ENCODE measurements around the gene F8.

Gene F8

DNA sequence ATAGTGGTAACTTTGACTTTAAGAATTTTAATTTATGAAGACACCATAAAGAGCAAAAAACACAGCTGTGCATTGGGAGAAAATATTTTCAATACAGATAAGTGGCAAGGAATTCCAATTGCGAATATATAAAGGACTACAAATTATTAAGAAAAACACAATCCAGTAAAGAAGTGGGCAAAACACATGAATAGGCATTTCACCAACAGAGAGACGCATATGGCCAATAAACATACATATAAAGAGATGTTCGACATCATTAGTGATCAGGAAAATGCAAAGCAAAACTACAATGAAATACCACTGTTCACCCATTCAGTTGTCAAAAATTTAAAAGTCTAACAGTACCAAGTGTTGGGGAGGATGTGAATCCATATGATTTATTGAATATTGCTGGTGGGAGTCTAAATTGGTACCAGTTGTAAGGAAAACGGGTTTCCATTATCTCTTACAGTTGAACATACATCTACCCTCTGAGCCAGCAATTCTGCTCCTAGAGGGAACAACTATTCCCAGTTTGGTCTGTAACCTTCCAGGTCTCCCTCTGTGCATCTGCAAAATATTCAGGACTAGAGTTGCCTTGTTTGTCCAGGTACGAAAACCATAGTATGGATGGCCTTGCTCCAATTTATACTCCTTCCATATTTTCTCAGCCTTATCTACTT lies 215.6 kb downstream of the F8 start:
- Histone ChIP-seq H3K27me3 (ENCODE audit: control insufficient read depth in 1 of 2, insufficient read depth in 2 of 2, low read length in 2 of 2) (no peaks in the 10 kb centered on the region), H3K27ac (ENCODE audit: low read depth, low read length) (no peak overlapping the region), H3K4me1 (ENCODE audit: control insufficient read depth in 1 of 2, insufficient read depth in 2 of 2, low read length in 2 of 2) (peaks cover 18 to 19% of the 10 kb centered on the region in 2 donors), H3K4me3 (ENCODE audit: low read depth in 1 of 2, low read length in 2 of 2) (no peak overlapping the region), H3K9ac (ENCODE audit: low read depth in 1 of 2, low read length in 2 of 2) (no peak overlapping the region), H3K36me3 (ENCODE audit: control insufficient read depth in 1 of 2, insufficient read depth in 2 of 2, low read length in 2 of 2) (no peaks in the 10 kb centered on the region), H3K9me3 (ENCODE audit: control insufficient read depth in 1 of 2, low read length in 2 of 2) (no peaks in the 10 kb centered on the region)

- Histone ChIP-seq H3K27me3 (ENCODE audit: control insufficient read depth in 1 of 2, insufficient read depth in 2 of 2, low read length in 2 of 2) (no peaks in the 10 kb centered on the region), H3K9ac (ENCODE audit: low read depth in 1 of 2, low read length in 2 of 2) (peak overlapping the region in 1 of 2 donors; percentile 4), H3K9me3 (ENCODE audit: control insufficient read depth in 1 of 2, low read length in 2 of 2) (no peaks in the 10 kb centered on the region), H3K4me3 (ENCODE audit: low read depth in 1 of 2, low read length in 2 of 2) (peak overlapping the region; percentile 62 to 80), H3K4me1 (ENCODE audit: control insufficient read depth in 1 of 2, insufficient read depth in 2 of 2, low read length in 2 of 2) (peaks cover 25 to 27% of the 10 kb centered on the region in 2 donors), H3K36me3 (ENCODE audit: control insufficient read depth in 1 of 2, insufficient read depth in 2 of 2, low read length in 2 of 2) (no peaks in the 10 kb centered on the region), H3K27ac (ENCODE audit: low read depth, low read length) (peak overlapping the region; percentile 44)
These were observed 216.8 kb downstream of the F8 start for GRCh38 chrX:154805696-154806091.

GRCh38 chrX:154804957-154805695 lies 217.4 kb downstream of the F8 start, which contains the start of gene MPP1:
TSS of gene MPP1 (minus strand) at chrX:154805485. CDS start at chrX:154805373, 112 bp downstream.
- H3K9ac ChIP-seq (ENCODE audit: low read depth in 1 of 2, low read length in 2 of 2), result peak within 1 kb of the TSS; percentile 70 to 79
- H3K27ac ChIP-seq (ENCODE audit: low read depth, low read length), result peak within 1 kb of the TSS; percentile 47
- no peaks in the 10 kb centered on the region for H3K9me3 ChIP-seq (ENCODE audit: control insufficient read depth in 1 of 2, low read length in 2 of 2)
- H3K27me3 ChIP-seq (ENCODE audit: control insufficient read depth in 1 of 2, insufficient read depth in 2 of 2, low read length in 2 of 2), result no peaks in the 10 kb centered on the region
- no peaks in the 10 kb centered on the region for H3K36me3 ChIP-seq (ENCODE audit: control insufficient read depth in 1 of 2, insufficient read depth in 2 of 2, low read length in 2 of 2)
- peak within 1 kb of the TSS; percentile 79 to 80 for H3K4me3 ChIP-seq (ENCODE audit: low read depth in 1 of 2, low read length in 2 of 2)
- peaks cover 30 to 32% of the 10 kb centered on the region in 2 donors for H3K4me1 ChIP-seq (ENCODE audit: control insufficient read depth in 1 of 2, insufficient read depth in 2 of 2, low read length in 2 of 2)

DNA sequence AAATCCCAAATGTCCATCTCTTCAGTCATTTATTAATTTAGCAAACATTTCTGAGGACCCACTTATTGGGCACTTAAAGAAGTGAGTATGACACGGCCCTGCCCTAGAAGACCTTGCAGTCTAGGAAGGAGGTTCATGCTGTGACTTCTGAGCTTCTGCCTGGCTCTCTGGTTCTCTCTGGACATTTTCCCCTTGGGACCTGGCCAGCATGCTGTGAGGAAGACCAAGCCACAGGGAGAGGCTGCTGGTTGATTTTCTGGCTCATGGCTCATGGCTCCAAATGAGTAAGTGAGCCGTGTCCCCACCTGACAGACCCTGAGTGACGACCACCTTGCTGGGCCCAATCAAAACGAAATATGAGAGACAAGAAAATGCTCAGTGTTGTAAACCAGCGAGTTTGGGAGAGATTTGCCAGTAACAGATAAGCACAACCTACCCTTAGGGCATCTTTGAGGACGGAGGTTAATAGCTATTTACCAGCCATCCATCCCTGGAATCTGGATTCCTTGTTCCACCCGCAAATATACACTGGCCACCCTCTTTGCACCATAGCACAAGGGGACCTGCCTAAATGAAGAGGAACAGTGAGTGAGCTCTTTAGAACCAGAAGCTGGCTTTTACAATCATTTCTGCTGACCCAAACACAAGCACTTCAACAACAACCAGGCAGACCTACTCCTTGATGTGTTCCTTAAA lies 218.1 kb downstream of the F8 start:
- H3K27me3 ChIP-seq (ENCODE audit: control insufficient read depth in 1 of 2, insufficient read depth in 2 of 2, low read length in 2 of 2), result no peaks in the 10 kb centered on the region
- peaks cover 33 to 39% of the 10 kb centered on the region in 2 donors for H3K4me1 ChIP-seq (ENCODE audit: control insufficient read depth in 1 of 2, insufficient read depth in 2 of 2, low read length in 2 of 2)
- peak overlapping the region; percentile 79 to 80 for H3K4me3 ChIP-seq (ENCODE audit: low read depth in 1 of 2, low read length in 2 of 2)
- peak overlapping the region; percentile 70 to 79 for H3K9ac ChIP-seq (ENCODE audit: low read depth in 1 of 2, low read length in 2 of 2)
- no peak overlapping the region for H3K27ac ChIP-seq (ENCODE audit: low read depth, low read length)
- no peaks in the 10 kb centered on the region for H3K9me3 ChIP-seq (ENCODE audit: control insufficient read depth in 1 of 2, low read length in 2 of 2)
- H3K36me3 ChIP-seq (ENCODE audit: control insufficient read depth in 1 of 2, insufficient read depth in 2 of 2, low read length in 2 of 2), result no peaks in the 10 kb centered on the region

- Histone ChIP-seq H3K36me3 (ENCODE audit: control insufficient read depth in 1 of 2, insufficient read depth in 2 of 2, low read length in 2 of 2) (no peaks in the 10 kb centered on the region), H3K27me3 (ENCODE audit: control insufficient read depth in 1 of 2, insufficient read depth in 2 of 2, low read length in 2 of 2) (no peaks in the 10 kb centered on the region), H3K9me3 (ENCODE audit: control insufficient read depth in 1 of 2, low read length in 2 of 2) (no peaks in the 10 kb centered on the region), H3K27ac (ENCODE audit: low read depth, low read length) (no peak overlapping the region), H3K9ac (ENCODE audit: low read depth in 1 of 2, low read length in 2 of 2) (no peak overlapping the region), H3K4me3 (ENCODE audit: low read depth in 1 of 2, low read length in 2 of 2) (peak overlapping the region; percentile 36 to 80), H3K4me1 (ENCODE audit: control insufficient read depth in 1 of 2, insufficient read depth in 2 of 2, low read length in 2 of 2) (peaks cover 33 to 40% of the 10 kb centered on the region in 2 donors)
These were observed 219.6 kb downstream of the F8 start for GRCh38 chrX:154802947-154803346.

- Histone ChIP-seq H3K27me3 (ENCODE audit: control insufficient read depth in 1 of 2, insufficient read depth in 2 of 2, low read length in 2 of 2) (no peaks in the 10 kb centered on the region), H3K4me1 (ENCODE audit: control insufficient read depth in 1 of 2, insufficient read depth in 2 of 2, low read length in 2 of 2) (peaks cover 30 to 40% of the 10 kb centered on the region in 2 donors), H3K9ac (ENCODE audit: low read depth in 1 of 2, low read length in 2 of 2) (no peak overlapping the region), H3K9me3 (ENCODE audit: control insufficient read depth in 1 of 2, low read length in 2 of 2) (no peaks in the 10 kb centered on the region), H3K27ac (ENCODE audit: low read depth, low read length) (peak overlapping the region; percentile 17), H3K4me3 (ENCODE audit: low read depth in 1 of 2, low read length in 2 of 2) (peak overlapping the region in 1 of 2 donors; percentile 43), H3K36me3 (ENCODE audit: control insufficient read depth in 1 of 2, insufficient read depth in 2 of 2, low read length in 2 of 2) (no peaks in the 10 kb centered on the region)
These were observed 221.9 kb downstream of the F8 start for GRCh38 chrX:154800478-154801210.

GRCh38 chrX:154799556-154800348 lies 222.8 kb downstream of the F8 start:
- no peaks in the 10 kb centered on the region for H3K36me3 ChIP-seq (ENCODE audit: control insufficient read depth in 1 of 2, insufficient read depth in 2 of 2, low read length in 2 of 2)
- H3K9ac ChIP-seq (ENCODE audit: low read depth in 1 of 2, low read length in 2 of 2), result no peak overlapping the region
- no peaks in the 10 kb centered on the region for H3K9me3 ChIP-seq (ENCODE audit: control insufficient read depth in 1 of 2, low read length in 2 of 2)
- no peaks in the 10 kb centered on the region for H3K27me3 ChIP-seq (ENCODE audit: control insufficient read depth in 1 of 2, insufficient read depth in 2 of 2, low read length in 2 of 2)
- H3K4me1 ChIP-seq (ENCODE audit: control insufficient read depth in 1 of 2, insufficient read depth in 2 of 2, low read length in 2 of 2), result peaks cover 30 to 40% of the 10 kb centered on the region in 2 donors
- H3K27ac ChIP-seq (ENCODE audit: low read depth, low read length), result peak overlapping the region; percentile 69
- no peak overlapping the region for H3K4me3 ChIP-seq (ENCODE audit: low read depth in 1 of 2, low read length in 2 of 2)

- H3K36me3 ChIP-seq (ENCODE audit: control insufficient read depth in 1 of 2, insufficient read depth in 2 of 2, low read length in 2 of 2), result no peaks in the 10 kb centered on the region
- no peak overlapping the region for H3K9ac ChIP-seq (ENCODE audit: low read depth in 1 of 2, low read length in 2 of 2)
- H3K27ac ChIP-seq (ENCODE audit: low read depth, low read length), result no peak overlapping the region
- peaks cover 19 to 26% of the 10 kb centered on the region in 2 donors for H3K4me1 ChIP-seq (ENCODE audit: control insufficient read depth in 1 of 2, insufficient read depth in 2 of 2, low read length in 2 of 2)
- H3K9me3 ChIP-seq (ENCODE audit: control insufficient read depth in 1 of 2, low read length in 2 of 2), result no peaks in the 10 kb centered on the region
- H3K4me3 ChIP-seq (ENCODE audit: low read depth in 1 of 2, low read length in 2 of 2), result no peak overlapping the region
- no peaks in the 10 kb centered on the region for H3K27me3 ChIP-seq (ENCODE audit: control insufficient read depth in 1 of 2, insufficient read depth in 2 of 2, low read length in 2 of 2)
These were observed 225.5 kb downstream of the F8 start for GRCh38 chrX:154797006-154797405.

DNA sequence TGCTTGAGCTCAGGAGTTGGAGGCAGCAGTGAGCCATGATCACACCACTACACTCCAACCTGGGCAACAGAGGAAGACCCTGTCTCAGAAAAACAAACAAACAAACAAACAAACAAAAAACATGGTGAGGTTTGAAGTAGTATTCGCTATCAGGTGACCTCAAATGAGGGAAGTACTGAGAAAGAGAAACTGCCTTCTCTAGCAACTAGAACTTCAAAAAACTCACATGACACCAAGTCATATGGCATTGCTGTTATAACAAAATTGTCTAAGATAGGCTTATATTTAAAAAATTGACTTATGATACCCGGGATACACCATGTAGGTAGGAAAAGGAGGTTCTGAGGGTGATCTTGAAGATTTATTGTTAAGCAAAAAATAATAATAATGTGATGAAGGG lies 227.5 kb downstream of the F8 start:
- Histone ChIP-seq H3K9me3 (ENCODE audit: control insufficient read depth in 1 of 2, low read length in 2 of 2) (no peaks in the 10 kb centered on the region), H3K4me1 (ENCODE audit: control insufficient read depth in 1 of 2, insufficient read depth in 2 of 2, low read length in 2 of 2) (peaks cover 7 to 10% of the 10 kb centered on the region in 2 donors), H3K36me3 (ENCODE audit: control insufficient read depth in 1 of 2, insufficient read depth in 2 of 2, low read length in 2 of 2) (no peaks in the 10 kb centered on the region), H3K9ac (ENCODE audit: low read depth in 1 of 2, low read length in 2 of 2) (no peak overlapping the region), H3K27ac (ENCODE audit: low read depth, low read length) (no peak overlapping the region), H3K27me3 (ENCODE audit: control insufficient read depth in 1 of 2, insufficient read depth in 2 of 2, low read length in 2 of 2) (no peaks in the 10 kb centered on the region), H3K4me3 (ENCODE audit: low read depth in 1 of 2, low read length in 2 of 2) (no peak overlapping the region)

Data from duodenal mucosa (tissue), 2 donors.